Omental fat pad (tissue), 4 donors: ENCODE results near the gene TNPO1. TPM values are rescaled to one million over a fixed set of nuclear protein-coding genes. Genes with fewer than 3 reads are reported as not detected.

Experiments
- ATAC-seq: fragments of 150-250 bp; one replicate; pipeline ENCODE4 v1.9.1; 2016; ENCODE audit warnings: mild to moderate bottlenecking, moderate library complexity; ENCODE audit not compliant: low FRiP score
- DNase-seq: peaks from one replicate; pipeline ENCODE4 v3.0.0-alpha.2; 2019; ENCODE audit warnings: low spot score
- total RNA-seq, 4 donors: library from RNA; depleted of rRNA; stranded (reverse); fragments of >200 nt; gene quantifications; one replicate each; pipeline ENCODE4 v1.1.0, GENCODE V29; 2016
- TF ChIP-seq, protein P1 (sequence below), 3 donors: fragments of 450-650 bp; IDR thresholded peaks; one replicate each; pipeline ENCODE4 v1.5.1; 2016 to 2017; ENCODE audit warnings: antibody characterized with exemption in 3 of 3, mild to moderate bottlenecking in 3 of 3, moderate library complexity in 2 of 3

TNPO1 gene
- total RNA-seq, 4 donors from 2014 or later: 74.6 to 123 (median 99.6) TPM

DNA sequence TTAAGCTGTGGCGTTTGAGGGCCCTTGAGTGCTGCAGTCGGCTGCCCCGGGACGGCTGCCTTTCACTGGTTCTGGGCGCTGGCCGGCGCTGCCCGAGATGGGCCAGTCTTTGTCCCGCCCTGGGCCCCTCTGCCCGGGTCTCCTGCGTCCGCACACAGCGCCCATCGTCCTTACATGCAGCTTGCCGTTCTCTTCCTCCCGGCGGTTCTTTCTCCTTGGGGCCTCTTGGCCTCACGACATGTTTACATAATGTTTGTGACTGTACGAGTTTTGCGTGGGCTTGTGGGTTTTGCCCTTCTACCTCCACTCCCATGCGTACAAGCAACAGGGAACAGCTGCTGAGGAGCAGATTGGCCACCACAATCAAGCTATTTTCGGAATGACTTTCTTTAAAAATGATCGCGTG, 618 bp downstream of the TNPO1 start:
- DNase-seq (no peak), ATAC-seq (peak; percentile 59)
- TF ChIP-seq, protein P1, sequence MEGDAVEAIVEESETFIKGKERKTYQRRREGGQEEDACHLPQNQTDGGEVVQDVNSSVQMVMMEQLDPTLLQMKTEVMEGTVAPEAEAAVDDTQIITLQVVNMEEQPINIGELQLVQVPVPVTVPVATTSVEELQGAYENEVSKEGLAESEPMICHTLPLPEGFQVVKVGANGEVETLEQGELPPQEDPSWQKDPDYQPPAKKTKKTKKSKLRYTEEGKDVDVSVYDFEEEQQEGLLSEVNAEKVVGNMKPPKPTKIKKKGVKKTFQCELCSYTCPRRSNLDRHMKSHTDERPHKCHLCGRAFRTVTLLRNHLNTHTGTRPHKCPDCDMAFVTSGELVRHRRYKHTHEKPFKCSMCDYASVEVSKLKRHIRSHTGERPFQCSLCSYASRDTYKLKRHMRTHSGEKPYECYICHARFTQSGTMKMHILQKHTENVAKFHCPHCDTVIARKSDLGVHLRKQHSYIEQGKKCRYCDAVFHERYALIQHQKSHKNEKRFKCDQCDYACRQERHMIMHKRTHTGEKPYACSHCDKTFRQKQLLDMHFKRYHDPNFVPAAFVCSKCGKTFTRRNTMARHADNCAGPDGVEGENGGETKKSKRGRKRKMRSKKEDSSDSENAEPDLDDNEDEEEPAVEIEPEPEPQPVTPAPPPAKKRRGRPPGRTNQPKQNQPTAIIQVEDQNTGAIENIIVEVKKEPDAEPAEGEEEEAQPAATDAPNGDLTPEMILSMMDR (IDR thresholded peaks at IDR 0.05): no peak

DNA sequence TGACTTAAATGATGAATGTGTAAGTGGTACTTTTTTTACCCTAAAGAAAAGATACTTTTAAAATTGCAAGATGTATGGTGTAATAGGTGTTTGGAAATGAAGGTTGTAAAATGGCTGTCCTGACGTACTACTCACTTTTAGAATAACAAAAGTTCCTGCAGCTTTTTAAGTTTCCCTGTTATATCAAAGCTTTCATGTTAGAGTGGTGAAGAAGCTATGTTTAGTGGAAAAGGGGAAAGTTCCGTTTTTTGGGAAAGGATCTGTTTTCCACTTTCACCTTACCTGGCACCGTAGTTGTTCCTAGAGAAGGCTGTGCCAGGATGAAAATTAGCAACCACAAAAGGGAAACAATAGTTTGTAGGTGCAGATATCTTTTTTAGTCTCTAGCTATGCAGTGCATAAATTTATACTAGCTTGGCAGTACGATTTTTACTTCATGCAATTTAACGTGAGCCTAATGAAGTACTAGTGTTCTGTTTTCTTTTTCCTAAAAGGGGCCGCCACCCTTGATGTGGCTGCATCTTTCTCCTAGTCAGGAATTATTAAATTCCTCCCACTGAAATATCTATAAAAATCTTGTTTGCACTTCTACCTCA, 1.3 kb downstream of the TNPO1 start:
- ATAC-seq (no peak), DNase-seq (no peak)
- TF ChIP-seq, protein P1 (IDR thresholded peaks at IDR 0.05): no peak

DNA sequence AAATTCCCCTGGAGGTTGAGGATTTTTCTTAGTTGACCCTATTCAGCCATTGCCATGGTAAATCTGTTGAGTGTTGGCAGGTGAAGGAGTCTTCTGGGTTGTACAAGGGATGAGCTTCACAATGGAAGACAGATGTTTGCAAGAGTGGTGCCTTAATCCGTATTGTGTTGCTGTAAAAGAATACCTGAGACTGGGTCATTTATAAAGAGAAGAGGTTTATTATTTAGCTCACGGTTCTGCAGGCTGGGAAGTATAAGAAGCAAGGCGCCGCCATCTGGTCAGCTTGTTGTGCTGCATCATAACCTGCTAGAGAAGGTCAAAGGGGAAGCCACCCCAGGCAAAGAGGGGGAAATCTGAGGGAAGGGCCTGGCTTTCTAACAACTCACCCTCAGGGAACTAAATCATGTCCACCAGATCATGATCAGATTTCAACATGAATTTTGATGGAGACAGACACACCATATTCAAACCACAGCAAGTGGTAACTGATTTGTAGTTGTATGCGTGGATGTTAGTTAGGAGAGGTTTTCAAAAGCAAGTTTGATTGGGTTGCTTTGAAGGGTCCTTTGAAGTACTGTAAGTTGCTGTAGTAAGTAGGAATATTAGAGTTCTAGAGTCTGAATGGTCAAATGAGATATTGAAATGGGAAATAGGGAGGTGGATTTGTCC, 2.5 kb downstream of the TNPO1 start:
- TF ChIP-seq, protein P1 (IDR thresholded peaks at IDR 0.05): no peak
- ATAC-seq: no peak
- peak; percentile 30 for DNase-seq

DNA sequence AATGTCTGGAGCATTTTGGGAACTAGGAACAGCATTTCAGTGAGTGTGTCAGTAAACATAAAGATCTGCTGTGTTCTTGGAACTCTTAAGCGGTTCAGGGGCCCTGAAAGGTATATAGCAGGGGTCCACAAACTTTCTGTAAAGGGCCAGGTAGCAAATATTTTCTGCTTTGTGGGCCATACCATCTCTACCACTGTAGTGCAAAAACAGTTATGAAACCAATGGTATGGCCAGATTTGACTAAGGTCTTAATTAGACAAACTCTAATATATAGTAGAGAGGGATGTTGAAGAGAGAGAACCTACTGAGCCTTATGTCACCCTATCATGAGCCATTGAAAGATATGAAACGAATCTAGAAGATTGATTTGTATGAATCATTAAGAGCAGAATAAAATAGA, 5.3 kb downstream of the TNPO1 start:
- ATAC-seq (no peak), DNase-seq (no peak)
- TF ChIP-seq, protein P1 (IDR thresholded peaks at IDR 0.05): no peak

DNA sequence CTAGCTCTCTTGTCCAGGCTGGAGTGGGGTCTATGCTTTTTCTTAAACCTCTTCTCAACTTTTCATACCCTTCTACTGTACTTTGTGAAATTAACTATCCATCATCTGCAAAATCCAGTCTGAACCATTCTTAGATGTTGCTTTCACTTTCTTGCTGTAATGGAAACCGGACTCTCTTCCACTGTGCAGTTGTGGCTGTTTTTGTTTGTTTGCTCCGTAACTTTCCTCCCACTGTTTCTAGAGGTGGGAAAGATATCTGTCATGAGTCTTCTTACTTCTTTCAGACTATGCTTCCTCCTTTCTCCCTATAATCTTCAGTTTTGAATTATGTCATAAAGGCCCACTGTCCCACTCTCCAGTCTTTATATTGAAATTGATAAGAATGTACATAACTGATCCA, 6.5 kb downstream of the TNPO1 start:
- ATAC-seq (no peak), DNase-seq (no peak)
- TF ChIP-seq, protein P1 (IDR thresholded peaks at IDR 0.05): no peak

DNA sequence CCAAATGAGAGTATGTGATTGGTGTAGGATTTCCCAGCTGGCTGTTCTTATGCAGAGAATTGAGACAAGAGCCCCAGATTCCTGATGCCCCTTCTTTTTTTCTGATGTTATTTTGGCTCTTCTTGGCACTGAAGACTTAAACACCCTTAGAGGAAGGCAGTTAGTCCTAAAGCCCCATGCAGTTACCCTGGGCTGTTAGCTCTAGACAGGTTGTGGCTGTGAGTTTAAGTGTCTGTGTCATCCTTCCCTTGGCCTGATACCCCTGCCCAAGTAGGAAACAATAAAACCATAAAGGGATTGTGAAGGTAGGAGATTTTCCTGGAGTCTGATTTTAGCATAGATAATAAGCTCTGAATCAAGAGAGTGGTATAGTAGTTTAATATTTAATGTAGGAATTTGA, 13.2 kb downstream of the TNPO1 start:
- no peak for DNase-seq
- no peak for ATAC-seq
- TF ChIP-seq, protein P1 (IDR thresholded peaks at IDR 0.05): no peak

DNA sequence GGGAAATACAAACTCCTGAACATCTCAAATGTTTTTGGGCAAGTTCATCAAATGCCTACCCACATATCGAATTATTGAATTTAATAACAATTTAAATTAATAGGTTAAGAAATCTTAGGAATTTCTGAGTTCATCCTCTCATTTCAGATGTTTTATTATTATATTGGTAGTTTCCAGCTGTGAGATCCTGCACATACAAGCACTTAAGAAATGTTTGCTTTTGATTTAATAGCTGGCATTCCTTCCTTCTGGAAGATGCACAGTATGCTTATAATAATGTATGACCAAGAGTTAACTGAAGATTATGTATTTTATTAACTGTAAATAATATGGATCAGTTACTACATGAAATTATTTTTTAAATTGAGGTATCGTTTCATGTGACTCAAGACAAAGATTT, 13.9 kb downstream of the TNPO1 start:
- DNase-seq: no peak
- ATAC-seq: no peak
- TF ChIP-seq, protein P1 (IDR thresholded peaks at IDR 0.05): no peak
